Activated naive CD4-positive, alpha-beta T cell (primary cell): ENCODE measurements around the gene PLCH2.
"Not testable (repeated sequence)": the region's sequence is repeated elsewhere in the genome, so short reads cannot be mapped to it uniquely, and the experiment has no call there.

Experiments used
- DNase-seq, 4 experiments: peaks; one replicate each; lab custom pipeline; 2025; lab: John Stamatoyannopoulos, UW

The PLCH2 gene

DNA sequence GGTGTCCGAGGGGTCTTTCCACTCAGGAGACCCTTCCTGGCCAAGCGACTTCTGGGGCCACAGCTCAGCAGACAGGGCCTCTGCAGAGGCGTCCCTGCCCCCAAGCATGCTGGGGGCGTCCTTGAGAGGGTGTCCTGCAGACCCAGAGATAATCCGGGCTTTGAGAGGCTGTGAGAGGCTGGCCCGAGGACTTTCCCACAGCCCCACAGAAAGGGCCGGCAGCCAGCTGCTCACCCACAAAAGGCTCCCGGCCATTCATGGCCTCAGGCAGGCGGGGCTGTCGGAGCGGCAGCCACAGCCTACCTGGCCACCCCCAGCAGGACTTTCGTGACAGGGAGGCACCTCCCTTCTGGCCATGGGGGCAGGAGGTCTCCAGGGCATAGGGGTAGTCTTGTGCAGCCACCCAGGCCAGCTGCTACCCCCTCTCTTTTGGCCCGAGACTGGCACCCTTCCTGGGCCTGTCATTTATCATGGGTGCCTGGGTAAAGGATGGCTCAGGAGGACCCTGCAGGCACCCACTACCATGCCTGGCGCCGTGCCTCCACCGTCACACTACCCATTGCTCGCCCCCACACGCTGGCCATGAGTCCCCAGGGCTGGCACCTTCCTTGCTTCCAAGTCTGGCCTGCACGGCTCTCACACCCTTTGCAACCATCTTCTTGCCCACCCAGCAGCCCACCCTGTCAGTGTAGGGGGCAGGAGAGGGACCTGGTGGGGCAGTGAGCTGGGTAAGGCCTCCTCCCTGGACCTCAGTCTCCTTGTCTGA lies 69.0 kb downstream of the PLCH2 start:
- DNase-seq: no peak

DNA sequence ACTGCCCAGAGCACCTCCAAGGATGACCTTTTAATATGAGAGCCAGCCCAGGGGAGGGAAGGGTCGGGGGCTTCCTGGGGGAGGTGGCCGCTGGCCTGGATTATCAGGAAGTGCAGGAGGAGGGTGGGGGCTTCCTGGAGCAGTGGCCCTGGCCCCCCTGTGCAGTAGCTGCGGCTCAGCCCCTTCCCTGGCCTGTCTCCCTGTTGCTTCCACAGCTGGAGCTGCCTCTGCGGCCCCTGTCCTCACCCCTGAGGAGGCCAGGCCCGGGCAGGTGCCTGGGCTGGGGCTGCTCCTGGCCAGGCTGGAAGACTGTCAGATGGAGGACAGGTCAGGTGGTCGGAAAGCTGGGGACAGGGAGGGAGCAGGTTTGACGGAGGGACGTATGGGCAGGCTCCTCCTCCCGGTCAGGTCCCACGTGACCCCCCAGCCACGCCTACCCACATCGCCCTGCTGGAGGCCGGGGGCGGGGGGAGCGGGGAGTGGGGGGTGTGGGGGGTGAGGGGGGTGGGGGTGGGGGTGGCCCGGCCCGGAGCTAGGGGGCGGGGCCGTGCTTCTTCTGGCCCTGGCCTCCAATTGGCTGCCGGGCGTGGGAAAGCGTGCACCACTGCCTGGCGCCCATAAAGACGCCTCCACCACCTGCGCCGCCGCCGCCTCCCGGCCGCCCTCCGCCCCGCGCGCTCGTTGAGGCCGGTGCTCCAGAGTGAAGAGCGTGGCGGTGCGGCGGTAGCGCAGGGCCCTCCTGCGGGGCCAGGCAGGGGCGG lies 69.8 kb downstream of the PLCH2 start:
- peak; percentile 47 to 88 (median 64) for DNase-seq

DNA sequence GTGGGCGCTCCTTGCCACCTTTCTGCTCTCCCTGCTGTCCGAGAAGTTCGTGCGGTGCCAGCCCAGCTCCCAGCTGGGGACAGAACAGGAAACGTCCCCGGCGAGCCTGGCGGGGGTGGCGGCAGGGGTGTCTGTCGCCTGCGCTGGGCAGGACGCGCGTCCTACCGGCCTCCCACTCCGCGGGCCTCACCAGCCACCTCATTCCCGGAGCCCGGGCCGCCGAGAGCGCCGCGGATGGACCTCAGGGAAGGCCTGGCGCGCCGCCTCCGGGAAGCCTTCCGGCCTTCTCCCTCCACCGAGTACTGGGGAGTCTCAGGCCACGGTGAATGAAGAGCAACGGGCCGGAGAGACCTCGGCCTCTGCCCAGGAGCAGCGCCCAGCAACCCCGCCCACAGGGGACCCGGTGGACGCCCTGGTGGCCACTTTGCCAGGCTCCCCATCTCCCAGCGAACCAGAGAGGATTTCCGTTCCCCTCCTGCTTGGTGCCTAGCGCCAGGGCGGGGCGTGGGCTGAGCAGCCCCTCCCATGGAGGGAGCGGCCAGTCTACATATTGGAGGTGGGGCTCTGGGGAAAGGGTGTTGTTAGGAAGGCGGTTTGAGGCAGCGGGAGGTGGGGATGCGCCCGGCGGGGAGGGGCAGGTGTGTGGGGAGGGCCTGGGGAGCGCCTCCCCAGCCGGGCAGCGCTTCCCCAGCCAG lies 70.6 kb downstream of the PLCH2 start:
- DNase-seq: peak in 3 of 4 experiments; percentile 28 to 71 (median 61)

DNA sequence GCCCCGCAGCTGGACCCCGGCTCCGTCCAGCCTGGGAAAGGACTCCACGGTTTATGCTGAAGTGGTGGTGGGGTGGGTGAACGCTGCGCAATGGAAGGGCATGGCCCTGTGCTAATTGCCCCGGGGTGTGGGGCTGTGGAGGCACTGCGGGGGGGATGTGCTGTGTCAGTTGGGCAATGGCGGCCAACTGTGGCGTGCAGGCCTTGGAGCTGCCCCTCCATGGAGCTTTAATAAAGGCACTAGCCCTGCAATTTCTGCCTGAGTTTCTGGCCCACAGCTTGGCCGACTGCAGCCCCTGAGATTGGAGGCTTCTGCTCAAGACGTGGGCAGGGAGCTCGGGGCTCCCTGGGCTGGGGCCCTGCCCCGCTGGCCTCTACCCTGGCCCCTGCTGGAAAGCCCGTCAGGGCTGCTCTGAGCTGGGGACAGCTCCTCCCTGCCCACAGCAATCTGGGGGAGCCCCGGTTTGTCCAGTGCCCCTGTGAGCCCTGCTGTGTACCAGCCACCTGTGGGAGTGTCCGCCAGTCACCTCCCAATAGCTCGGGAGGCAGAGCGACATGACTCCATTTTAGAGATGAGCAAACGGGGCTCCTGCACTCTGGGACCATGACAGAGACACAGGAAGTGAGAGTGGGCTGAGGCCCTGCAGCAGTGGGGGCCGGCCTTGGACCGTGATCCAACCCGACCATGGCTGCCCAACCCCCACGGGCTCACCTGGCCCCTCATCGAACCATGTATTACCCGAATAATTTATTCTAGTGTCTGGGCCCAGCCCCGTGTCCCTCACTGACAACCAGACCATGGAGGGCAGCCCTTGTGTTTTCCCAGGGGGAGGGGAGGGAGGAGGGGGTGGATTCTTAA lies 71.3 kb downstream of the PLCH2 start:
- DNase-seq: peak in 2 of 4 experiments; percentile 47 to 61

DNA sequence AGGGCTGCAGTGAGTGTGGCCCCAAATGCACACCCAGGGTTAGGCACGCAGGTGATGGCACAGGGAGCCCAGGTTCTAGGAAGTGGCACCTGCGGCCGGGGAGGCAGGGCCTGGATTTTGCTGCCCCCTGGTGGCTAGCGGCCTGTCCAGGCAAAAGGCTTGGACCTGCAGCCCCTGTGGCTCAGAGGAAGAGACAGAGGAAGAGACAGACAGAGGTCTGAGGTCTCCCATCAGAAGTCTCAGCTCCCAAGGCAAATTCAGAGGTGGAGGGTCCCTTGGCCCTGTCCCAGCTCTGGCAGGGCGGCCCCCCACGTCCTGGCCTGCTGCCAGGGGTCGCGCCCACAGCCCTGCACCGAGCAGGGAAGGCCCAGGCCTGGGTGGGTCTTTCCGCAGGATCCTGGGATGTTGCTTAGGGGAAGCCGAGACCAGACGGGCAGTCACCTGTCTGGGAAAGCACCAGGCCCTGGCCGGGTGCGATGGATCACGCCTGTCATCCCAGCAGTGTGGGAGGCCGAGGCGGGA lies 72.0 kb downstream of the PLCH2 start:
- peak; percentile 41 to 75 (median 67) for DNase-seq

DNA sequence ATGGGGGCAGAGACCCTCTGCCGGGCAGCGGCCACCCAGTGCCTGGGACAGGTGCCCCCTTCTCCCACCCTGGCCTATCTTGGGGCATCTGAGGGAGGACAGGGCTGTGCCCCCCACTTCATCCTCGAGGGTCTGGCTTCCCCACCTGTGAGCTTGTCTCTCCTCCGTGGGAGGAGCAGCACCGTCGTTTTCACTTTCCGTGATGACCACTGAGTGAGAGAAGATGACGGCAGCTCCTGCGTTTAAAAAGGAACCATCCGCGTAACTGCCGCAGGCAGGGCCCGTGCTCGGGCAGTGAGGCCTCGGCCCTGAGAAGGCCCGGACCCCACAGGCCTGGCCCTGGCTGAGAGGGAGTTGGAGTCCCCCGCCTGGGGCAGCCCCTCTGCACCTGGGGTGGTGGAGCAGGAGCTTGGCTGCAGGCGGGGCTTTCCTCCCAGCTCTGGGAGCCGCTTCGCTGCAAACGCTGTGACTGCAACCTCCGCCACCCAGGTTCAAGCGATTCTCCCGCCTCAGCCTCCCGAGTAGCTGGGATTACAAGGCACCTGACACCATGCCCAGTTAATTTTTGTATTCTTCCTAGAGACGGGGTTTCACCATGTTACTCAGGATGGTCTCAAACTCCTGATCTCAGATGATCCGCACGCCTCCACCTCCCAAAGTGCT lies 73.4 kb downstream of the PLCH2 start:
- not testable (repeated sequence) for DNase-seq

DNA sequence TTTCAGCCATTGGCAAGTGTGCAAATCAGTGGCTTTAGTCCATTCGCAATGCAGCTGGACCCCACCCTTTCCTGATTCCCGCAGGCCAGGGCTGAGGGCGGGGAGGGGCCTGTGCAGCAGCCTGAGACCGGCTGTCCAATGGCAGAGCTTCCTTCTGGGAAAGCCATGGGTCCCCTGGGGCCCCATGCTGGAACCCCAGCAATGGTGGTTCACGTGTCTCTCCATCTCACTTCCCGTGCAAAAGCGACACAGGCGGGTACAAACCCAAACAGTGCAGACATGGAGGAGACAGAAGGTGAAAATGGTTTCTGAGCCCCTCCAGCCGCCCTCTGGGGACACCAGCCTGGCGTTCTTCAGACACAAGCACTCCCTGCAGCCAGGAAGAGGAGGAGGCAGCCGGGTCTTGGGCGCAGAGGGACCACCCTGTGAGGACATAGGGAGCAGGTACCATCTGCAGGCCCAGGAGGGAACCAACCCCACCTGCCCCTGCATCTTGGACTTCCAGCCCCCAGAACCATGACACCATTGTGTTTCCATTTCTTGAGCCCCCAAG lies 74.3 kb downstream of the PLCH2 start:
- DNase-seq: not testable (repeated sequence)

DNA sequence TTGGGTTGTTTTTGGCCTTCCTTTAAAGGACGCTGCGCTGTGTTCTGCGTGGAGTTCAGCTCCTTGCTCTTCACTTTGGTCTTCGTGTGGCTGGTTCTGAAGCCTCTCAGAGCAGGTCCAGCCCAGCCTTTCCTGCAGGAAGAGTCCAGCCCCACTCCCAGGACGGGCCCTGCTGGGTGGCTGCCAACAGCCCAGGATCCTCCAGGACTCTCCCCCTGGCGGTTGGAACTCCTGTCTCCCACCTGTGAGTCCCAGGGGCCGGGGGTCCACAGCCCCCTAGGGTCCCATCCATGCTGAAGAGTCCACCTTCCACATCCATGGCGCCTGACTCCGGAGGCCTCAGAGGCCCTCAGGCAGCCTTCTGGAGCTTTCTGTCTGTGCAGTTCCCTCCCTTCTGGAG lies 75.5 kb downstream of the PLCH2 start:
- DNase-seq: not testable (repeated sequence)

DNA sequence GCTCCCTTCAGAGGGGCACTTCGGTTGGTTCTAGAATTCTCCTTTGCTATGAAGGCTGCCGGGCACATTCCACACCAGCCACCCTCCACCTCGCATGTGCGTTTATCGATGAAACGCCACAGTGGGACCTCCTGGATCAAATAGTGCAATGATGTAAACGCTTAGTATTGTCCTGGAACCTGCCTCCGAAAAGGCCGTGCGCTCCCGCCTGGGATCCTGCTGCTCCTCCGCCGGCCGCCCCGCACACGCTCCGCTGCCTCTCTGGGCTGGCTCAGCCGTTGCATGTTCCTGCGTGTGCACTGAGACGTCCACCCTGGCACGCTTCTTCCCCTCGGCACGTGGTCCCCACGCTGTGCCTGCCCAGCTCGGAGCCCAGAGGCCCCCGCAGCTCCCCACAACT lies 76.1 kb downstream of the PLCH2 start:
- DNase-seq: no peak

DNA sequence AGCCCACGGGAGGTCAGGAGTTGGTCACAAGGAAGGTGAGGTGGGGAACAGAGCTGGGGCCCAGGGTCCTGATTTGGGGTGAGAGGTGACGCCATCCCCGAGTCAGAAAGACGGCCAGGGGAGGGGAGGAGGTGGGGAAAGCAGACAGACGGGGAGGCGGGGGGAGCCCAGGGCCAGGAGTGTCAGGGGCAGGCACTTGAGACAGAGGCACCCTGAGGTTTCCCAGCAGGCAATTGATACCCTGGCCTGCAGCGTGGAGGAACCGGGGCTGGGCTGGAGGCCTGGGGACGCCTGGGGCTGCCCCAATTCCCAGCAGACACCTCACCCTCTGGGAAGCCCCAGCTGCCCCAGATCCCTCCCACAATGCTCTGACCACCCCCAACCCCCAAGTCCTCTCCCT lies 77.0 kb downstream of the PLCH2 start:
- DNase-seq: not testable (repeated sequence)

DNA sequence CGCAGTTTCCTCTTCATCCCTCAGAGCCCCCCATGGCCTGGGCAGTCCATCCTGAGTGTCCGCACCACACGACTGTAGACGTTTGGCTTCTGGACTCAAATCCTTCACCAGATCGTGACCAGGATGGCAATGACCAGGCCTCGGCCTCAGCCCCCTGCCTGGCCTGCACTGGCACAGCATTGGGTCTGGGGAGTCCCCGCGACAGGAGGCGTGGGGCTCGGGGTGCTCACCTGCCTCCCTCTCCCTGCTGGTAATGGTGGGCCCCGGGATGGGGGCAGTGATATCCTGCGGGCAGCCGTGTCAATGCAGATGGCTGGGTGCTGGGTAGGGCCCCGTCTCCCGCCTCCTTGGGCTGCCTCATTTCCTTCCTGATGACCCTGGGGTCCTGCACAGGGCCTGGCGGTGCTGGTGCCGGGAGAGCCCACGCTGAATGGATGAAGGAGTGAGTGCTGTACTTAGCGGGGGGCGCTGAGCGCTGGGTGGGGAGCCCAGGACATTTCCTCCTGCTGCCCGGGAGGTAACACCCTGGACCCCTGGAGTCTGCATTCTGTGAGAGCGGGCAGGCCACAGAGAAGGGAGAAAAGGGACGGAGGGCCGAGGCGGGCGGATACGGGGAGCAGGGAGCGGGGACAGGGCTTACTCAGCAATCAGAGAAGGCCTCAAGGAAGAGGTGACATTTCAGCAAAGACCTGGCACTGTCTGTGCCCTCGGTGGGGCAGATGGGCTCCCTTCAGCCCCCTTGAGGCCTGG lies 78.0 kb downstream of the PLCH2 start:
- DNase-seq: no peak

DNA sequence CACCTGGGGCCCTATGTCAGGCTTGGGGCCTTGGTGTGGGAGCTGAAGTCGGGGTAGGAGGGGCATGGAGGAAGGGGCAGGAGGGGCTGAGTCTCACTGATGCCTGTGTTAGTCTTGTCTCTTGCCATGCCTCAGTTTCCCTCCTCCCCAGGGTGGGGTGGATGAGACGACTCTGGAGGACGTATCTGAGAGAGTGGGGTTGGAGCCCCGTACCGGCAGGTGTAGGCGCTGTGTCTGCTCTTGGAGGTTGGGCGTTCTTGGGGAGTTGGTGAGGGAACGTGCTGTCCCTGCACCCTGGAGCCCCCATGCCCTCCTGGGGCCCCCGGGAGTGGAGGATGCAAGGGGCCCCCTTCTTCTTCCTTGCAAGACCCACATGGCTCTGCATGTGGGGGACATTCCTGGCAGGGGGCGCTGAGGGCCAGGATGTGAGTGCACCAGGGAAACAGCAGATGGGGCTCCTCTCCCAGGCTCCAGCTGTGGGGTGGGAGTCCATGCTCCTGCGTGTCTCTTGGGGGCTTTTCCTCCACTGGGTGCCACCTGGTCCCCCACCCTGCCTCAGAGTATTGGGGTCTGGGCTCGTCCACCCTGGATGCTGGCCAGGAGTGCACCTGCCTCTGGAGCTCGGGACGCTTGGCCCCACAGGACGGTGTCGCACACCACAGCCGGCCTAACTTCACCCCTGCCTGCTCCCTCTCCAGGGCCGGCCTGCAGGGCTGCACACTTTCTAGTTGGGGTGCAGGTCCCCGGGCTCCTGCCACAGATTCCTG lies 78.7 kb downstream of the PLCH2 start:
- peak in 2 of 4 experiments; percentile 20 to 54 for DNase-seq
